Activated naive CD8-positive, alpha-beta T cell treated with anti-CD3 and anti-CD28 coated beads, Interleukin-2, amount 10 ng/mL, durations not matched to agents 7 days and 5 days (primary cell): ENCODE results near the gene PACSIN1. TPM values are rescaled to one million over a fixed set of nuclear protein-coding genes. Genes with fewer than 3 reads are reported as not detected.

Experiments used
- ATAC-seq: fragments of 150-1000 bp; cut with Tn5 transposase; one replicate; pipeline ENCODE4 v1.10.0; 2021; ENCODE audit warnings: low read depth, moderate library complexity
- POLR2A ChIA-PET: fragments of 350-600 bp; sonication (Branson Sonifier 250); formaldehyde crosslinking; loops from one replicate; lab custom pipeline; 2021; ENCODE audit warnings: antibody characterized with exemption; lab: Charles Lee
- DNase-seq: peaks from one replicate; pipeline ENCODE4 v3.0.0; 2021
- H3K27ac Mint-ChIP-seq: one replicate; pipeline ENCODE4 v1.8.0; 2022; ENCODE audit warnings: mild to moderate bottlenecking, mixed read lengths
- H3K27me3 Mint-ChIP-seq: one replicate; pipeline ENCODE4 v1.8.0; 2022; ENCODE audit warnings: mild to moderate bottlenecking, moderate library complexity, mixed read lengths
- H3K36me3 Mint-ChIP-seq: one replicate; pipeline ENCODE4 v1.8.0; 2021; ENCODE audit warnings: mild to moderate bottlenecking, mixed read lengths
- H3K4me1 Mint-ChIP-seq: one replicate; pipeline ENCODE4 v1.8.0; 2021; ENCODE audit warnings: mixed read lengths
- H3K4me3 Mint-ChIP-seq: one replicate; pipeline ENCODE4 v1.8.0; 2022; ENCODE audit warnings: mild to moderate bottlenecking, moderate library complexity, mixed read lengths
- H3K9me3 Mint-ChIP-seq: one replicate; pipeline ENCODE4 v1.8.0; 2021; ENCODE audit warnings: mixed read lengths
- total RNA-seq, 2 experiments: library from RNA; stranded (reverse); gene quantifications; one replicate each; pipeline ENCODE4 v1.2.3, GENCODE V29; 2021

PACSIN1 gene
- total RNA-seq, 2 experiments from 2014 or later, result 3.1 to 4.5 TPM

DNA sequence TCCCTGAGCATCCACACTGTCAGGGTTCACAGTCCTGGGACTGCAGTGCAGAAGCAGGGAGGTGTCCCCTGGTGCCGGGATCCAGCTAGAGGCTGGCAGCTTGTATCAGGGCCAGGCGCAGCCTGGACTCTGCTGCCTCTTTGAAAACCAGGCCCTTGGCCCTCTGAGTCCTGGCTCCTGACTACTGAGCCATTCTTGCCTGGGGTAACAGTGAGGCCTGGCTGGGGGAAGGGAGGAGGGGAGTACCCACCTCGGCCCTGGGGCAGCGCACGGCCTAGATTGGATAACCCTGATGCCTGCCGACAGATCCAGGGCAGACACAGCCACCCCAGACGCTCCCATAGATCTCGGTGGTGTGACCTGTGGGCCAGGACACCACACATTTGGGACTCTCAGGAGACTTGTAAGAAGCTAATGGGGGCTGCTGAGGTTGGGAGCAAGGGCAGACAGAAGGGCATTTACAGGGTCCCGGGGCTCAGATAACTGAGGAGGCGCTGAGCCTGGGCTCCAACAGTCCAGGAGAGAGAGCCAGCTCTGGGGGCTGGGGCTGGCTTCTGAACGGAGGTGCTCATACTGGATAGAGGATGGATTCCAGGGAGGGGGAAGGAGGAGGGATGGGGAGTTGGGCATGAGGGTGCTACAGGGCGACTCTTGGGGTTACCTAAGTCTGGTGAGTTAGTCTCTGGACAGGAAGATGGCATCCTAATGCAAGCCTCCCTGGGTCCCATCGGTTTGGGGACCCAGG lies 59.7 kb downstream of the PACSIN1 start:
- no peak overlapping the region for H3K27ac Mint-ChIP-seq
- no peak for ATAC-seq
- POLR2A ChIA-PET, result no interaction called here

DNA sequence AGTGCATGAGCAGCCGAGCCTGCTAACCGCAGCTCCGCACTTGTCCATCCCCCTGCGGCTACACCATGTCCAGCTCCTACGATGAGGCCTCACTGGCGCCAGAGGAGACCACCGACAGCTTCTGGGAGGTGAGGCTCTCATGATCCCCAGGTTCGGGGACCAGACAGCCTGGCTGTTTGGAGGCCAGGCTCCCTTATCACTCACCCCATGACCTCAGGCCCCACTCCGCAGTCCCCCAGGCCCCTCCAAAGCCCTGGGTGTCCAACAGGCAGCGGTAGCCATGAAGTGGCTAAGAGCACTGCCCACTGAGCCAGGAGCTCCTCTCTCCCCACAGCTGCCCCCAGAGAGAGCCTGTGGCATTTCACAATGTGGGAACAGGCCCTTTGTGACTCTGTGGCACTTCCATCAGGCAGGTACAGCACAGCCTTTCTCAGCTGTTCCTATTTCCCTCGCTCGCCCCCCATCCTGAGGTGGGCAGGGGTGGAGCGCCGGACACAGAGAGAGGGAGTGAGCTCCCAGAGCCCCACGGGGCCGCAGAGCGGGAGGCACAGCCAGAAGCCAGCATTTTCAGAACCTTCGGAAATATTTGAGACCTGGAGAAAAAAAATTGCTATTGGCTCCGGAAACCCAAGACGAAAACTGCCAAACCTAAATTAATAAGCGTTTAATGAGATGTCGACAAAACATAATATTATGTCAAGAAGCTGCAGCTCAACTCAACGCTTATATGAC lies 60.5 kb downstream of the PACSIN1 start:
- Mint-ChIP-seq H3K4me1 (peaks cover 4% of the 10 kb centered on the region), H3K27ac (no peak overlapping the region), H3K36me3 (no peaks in the 10 kb centered on the region), H3K9me3 (no peaks in the 10 kb centered on the region), H3K27me3 (no peaks in the 10 kb centered on the region), H3K4me3 (no peak overlapping the region)
- POLR2A ChIA-PET, result no interaction called here
- DNase-seq, result no peak
- no peak for ATAC-seq

More for the DNA sequence above, 59.7 kb downstream of the PACSIN1 start:
- Mint-ChIP-seq H3K9me3 (no peaks in the 10 kb centered on the region), H3K36me3 (no peaks in the 10 kb centered on the region), H3K4me1 (peaks cover 4% of the 10 kb centered on the region), H3K27me3 (no peaks in the 10 kb centered on the region), H3K4me3 (no peak overlapping the region)
- DNase-seq, result no peak

- Mint-ChIP-seq H3K27ac (no peak overlapping the region), H3K4me3 (peak overlapping the region; percentile 56), H3K4me1 (peaks cover 5% of the 10 kb centered on the region), H3K27me3 (no peaks in the 10 kb centered on the region), H3K9me3 (no peaks in the 10 kb centered on the region), H3K36me3 (no peaks in the 10 kb centered on the region)
- DNase-seq (peak; percentile 96), ATAC-seq (peak; percentile 98)
- POLR2A ChIA-PET, result interaction anchor here (0.7 kb wide), 1 partner anchor 10 kb away, joined by 3 read pairs; no protein-coding TSS in a partner anchor
These were observed 61.3 kb downstream of the PACSIN1 start for GRCh38 chr6:34526992-34527728.

- Mint-ChIP-seq H3K4me1 (peaks cover 5% of the 10 kb centered on the region), H3K36me3 (no peaks in the 10 kb centered on the region), H3K9me3 (no peaks in the 10 kb centered on the region), H3K27ac (no peak overlapping the region), H3K27me3 (no peaks in the 10 kb centered on the region), H3K4me3 (no peak overlapping the region)
- POLR2A ChIA-PET, result interaction anchor here (0.7 kb wide), 1 partner anchor 11 kb away, joined by 3 read pairs; no protein-coding TSS in a partner anchor
- ATAC-seq (no peak), DNase-seq (no peak)
These were observed 62.1 kb downstream of the PACSIN1 start for GRCh38 chr6:34527751-34528670.

- no peaks in the 10 kb centered on the region for H3K9me3 Mint-ChIP-seq
- H3K27me3 Mint-ChIP-seq, result no peaks in the 10 kb centered on the region
- no peak overlapping the region for H3K27ac Mint-ChIP-seq
- POLR2A ChIA-PET, result no interaction called here
- ATAC-seq, result no peak
- no peaks in the 10 kb centered on the region for H3K36me3 Mint-ChIP-seq
- H3K4me1 Mint-ChIP-seq, result peaks cover 4% of the 10 kb centered on the region
- no peak overlapping the region for H3K4me3 Mint-ChIP-seq
- no peak for DNase-seq
These were observed 63.3 kb downstream of the PACSIN1 start for GRCh38 chr6:34528996-34529664.

- H3K27me3 Mint-ChIP-seq, result no peaks in the 10 kb centered on the region
- no peak for DNase-seq
- H3K9me3 Mint-ChIP-seq, result no peaks in the 10 kb centered on the region
- H3K27ac Mint-ChIP-seq, result no peak overlapping the region
- peaks cover 4% of the 10 kb centered on the region for H3K4me1 Mint-ChIP-seq
- POLR2A ChIA-PET, result no interaction called here
- no peak overlapping the region for H3K4me3 Mint-ChIP-seq
- no peak for ATAC-seq
- no peaks in the 10 kb centered on the region for H3K36me3 Mint-ChIP-seq
These were observed 63.9 kb downstream of the PACSIN1 start for GRCh38 chr6:34529665-34530327.

DNA sequence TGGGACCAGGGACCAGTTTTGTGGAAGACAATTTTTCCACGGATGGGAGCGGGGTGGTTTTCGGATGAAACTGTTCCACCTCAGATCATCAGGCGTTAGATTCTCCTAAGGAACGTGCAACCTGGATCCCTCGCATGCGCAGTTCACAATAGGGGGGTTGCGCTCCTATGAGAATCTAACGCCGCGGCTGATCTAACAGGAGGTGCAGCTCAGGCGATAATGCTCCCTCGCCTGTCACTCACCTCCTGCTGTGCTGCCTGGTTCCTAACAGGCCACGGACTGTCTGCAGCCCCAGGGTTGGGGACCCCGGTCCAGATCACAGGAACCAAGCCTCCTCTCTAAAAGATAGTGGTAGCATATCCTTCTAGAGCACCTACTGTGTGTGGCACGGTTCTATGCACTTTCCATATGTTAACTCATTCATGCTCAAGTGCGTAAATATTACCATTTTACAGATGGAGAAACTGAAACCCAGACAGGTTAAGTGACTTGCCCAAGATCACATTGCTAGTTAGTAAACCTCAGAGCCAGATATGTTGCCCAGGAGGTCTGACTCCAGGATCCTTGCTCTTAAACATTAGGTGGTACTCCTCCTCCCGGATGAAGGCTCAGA lies 65.0 kb downstream of the PACSIN1 start:
- H3K9me3 Mint-ChIP-seq, result no peaks in the 10 kb centered on the region
- no peak overlapping the region for H3K4me3 Mint-ChIP-seq
- no peak for DNase-seq
- no peak overlapping the region for H3K27ac Mint-ChIP-seq
- no peaks in the 10 kb centered on the region for H3K36me3 Mint-ChIP-seq
- H3K4me1 Mint-ChIP-seq, result peaks cover 4% of the 10 kb centered on the region
- ATAC-seq, result no peak
- POLR2A ChIA-PET, result no interaction called here
- H3K27me3 Mint-ChIP-seq, result no peaks in the 10 kb centered on the region

- no peak overlapping the region for H3K27ac Mint-ChIP-seq
- no peaks in the 10 kb centered on the region for H3K27me3 Mint-ChIP-seq
- H3K4me1 Mint-ChIP-seq, result peaks cover 4% of the 10 kb centered on the region
- H3K4me3 Mint-ChIP-seq, result no peak overlapping the region
- no peaks in the 10 kb centered on the region for H3K9me3 Mint-ChIP-seq
- POLR2A ChIA-PET, result interaction anchor here (0.6 kb wide), 1 partner anchor 103 kb away, joined by 3 read pairs; no protein-coding TSS in a partner anchor
- ATAC-seq, result no peak
- H3K36me3 Mint-ChIP-seq, result no peaks in the 10 kb centered on the region
- DNase-seq, result no peak
These were observed 65.8 kb downstream of the PACSIN1 start for GRCh38 chr6:34531580-34532201.

DNA sequence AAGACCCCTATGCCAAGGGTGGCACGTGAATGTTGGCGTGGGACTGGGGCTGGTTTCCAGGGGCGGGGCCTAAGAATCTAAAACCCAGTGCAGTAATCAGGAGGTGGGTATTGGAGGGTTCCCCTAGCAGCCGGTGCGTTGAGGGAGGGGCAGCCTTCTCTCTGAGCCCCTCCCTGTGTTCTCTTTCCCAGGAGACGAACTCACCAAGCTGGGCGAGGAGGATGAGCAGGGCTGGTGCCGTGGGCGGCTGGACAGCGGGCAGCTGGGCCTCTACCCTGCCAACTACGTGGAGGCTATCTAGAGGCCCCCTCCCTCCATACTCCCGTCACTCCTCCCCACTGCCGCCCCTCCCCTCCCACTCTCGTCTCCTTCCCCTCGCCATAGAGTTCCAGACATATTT lies 66.4 kb downstream of the PACSIN1 start:
- DNase-seq (no peak), ATAC-seq (no peak)
- Mint-ChIP-seq H3K4me1 (peaks cover 4% of the 10 kb centered on the region), H3K27me3 (no peaks in the 10 kb centered on the region), H3K9me3 (no peaks in the 10 kb centered on the region), H3K27ac (no peak overlapping the region), H3K4me3 (no peak overlapping the region), H3K36me3 (no peaks in the 10 kb centered on the region)
- POLR2A ChIA-PET, result interaction anchor here (0.6 kb wide), 1 partner anchor 103 kb away, joined by 3 read pairs; no protein-coding TSS in a partner anchor

GRCh38 chr6:34534146-34534545 lies 68.3 kb downstream of the PACSIN1 start:
- H3K27ac Mint-ChIP-seq, result no peak overlapping the region
- H3K9me3 Mint-ChIP-seq, result no peaks in the 10 kb centered on the region
- no peak for ATAC-seq
- H3K27me3 Mint-ChIP-seq, result no peaks in the 10 kb centered on the region
- peaks cover 1% of the 10 kb centered on the region for H3K4me1 Mint-ChIP-seq
- H3K4me3 Mint-ChIP-seq, result no peak overlapping the region
- POLR2A ChIA-PET, result no interaction called here
- DNase-seq, result no peak
- H3K36me3 Mint-ChIP-seq, result no peaks in the 10 kb centered on the region

DNA sequence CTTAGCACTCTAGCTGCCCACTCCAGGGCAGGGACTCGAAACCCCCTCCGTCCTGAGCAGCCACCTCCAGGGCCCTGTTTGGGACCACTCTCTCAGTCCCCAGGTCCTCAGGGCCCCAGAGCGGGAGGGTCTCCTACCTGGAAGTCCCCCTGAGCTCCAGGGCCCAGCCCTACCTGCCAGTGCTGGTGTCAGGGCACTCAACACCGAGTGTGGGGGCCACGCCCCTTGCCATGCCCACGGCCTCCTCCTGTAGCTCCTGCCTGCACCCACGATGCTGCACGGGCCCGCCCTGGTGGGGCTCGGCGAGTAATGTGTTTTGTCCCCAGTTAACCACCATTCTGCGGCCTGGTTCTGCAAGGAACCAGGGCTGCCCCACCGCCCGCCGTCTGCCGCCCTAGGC lies 68.8 kb downstream of the PACSIN1 start:
- Mint-ChIP-seq H3K4me1 (peaks cover 1% of the 10 kb centered on the region), H3K27ac (no peak overlapping the region), H3K4me3 (no peak overlapping the region), H3K9me3 (no peaks in the 10 kb centered on the region), H3K36me3 (no peaks in the 10 kb centered on the region), H3K27me3 (no peaks in the 10 kb centered on the region)
- DNase-seq, result no peak
- POLR2A ChIA-PET, result no interaction called here
- ATAC-seq, result no peak
